Hematopoietic multipotent progenitor cell treated with erythropoietin and hydrocortisone succinate and interleukin-3 and kit ligand, for 6 days (in vitro differentiated cells): ENCODE data around the gene NTN4.

Source experiments
- DNase-seq: peaks from one replicate; pipeline ENCODE4 v3.0.0-alpha.2; 2015

The NTN4 gene

DNA sequence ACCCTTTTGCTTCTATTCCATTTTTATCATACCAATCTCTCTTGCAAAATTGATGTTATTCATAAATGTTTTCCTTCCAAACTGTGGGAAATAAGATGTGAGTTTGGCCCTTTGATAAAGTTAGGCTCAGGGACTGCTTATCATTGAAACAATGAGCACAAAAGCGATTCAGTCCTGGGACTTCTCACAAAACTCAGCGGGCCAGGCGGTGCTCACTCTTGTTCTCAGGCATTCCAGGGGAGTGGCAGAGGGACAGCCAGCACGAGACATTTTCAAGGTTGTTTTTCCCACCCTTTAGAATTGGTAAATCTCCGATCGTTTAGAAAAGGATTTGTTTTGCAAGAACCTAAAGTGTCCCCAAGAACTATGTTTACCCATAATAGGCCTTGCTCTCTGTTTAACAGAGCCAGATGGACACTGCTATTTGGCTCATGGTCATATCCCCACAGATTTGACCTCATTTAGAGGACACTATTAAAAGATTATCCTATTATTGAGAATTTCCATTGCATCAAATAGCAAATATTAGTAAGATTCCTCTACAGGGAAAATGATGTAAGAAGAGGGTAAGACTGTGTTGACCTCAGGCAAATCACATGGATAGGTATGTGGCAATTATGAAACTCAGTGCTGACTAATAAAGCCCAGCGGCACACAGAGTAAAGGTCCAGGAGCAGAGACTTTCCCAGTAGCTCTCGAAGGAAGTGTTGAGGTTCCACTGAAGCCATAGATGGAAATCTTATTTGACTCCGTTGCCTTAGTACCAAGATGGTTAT lies 136.6 kb downstream of the NTN4 start:
- no peak for DNase-seq

DNA sequence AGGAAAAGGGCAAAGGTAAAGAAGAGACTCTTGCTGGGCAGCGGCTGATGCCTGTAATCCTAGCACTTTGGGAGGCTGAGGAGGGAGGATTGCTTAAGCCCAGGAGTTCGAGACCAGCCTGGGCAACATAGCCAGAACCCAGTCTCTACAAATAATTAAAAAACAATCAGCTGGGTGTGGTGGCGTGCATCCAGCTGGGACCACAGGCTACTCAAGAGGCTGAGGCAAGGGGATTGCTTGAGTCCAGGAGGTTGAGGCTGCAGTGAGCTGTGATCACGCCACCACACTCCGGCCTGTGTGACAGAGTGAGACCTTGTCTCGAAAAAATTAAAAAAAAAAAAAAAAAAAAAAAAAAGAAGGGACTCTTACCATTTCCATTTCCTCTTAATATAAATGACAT lies 138.9 kb downstream of the NTN4 start:
- no peak for DNase-seq

DNA sequence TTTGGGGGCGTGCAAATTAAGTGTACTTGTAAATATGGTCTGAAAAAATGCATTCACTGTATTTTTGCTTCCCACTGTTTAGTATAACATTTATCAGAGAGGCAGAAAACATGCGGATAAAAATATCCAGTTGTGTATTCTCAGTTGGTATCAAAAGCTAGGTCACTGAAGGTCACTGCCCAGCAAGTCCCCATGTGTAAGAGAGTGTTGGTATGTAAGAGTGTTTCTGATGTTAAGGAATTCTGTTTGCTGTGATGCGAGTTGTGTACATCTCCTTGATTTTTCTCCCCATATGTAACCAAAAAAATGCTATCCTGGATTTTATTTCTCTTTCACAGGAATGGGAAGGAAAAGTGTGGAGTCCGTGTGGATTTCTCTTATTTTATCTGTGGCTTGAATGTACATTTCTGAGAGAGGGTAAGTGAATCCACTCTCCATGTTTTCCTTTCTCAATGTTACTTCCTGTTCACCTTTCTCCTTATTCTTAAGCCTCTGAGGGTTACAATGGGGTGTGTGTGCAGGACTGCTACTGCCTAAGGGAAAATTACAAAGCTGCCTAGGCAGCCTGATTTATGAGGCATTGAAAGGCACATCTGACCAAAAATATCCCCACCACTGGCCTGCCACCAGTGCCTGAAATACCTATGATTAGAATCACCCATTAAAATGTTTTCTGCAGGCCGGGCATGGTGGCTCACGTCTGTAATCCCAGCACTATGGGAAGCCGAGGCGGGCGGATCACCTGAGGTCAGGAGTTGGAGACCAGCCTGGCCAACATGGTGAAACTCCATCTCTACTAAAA lies 141.4 kb downstream of the NTN4 start:
- no peak for DNase-seq

DNA sequence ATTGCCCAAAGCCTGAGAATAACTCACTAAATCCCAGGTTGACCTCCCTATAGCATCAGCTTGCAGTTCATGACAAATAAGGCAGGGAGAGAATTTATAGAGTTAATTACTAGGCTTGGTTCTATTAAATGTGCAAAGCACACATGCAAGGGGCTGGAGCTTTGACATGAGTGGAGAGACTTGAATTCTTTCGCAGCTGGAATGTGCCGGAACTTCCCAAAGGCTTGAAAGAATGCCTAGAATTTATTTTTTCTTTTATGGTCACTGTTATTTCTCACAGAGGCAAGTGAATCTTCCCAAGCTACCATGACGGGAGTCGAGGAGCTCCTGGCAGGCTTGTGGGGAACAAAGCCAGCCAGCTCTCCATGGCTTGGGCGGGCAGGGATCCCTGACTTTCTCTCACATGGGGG lies 143.8 kb downstream of the NTN4 start:
- DNase-seq: no peak

DNA sequence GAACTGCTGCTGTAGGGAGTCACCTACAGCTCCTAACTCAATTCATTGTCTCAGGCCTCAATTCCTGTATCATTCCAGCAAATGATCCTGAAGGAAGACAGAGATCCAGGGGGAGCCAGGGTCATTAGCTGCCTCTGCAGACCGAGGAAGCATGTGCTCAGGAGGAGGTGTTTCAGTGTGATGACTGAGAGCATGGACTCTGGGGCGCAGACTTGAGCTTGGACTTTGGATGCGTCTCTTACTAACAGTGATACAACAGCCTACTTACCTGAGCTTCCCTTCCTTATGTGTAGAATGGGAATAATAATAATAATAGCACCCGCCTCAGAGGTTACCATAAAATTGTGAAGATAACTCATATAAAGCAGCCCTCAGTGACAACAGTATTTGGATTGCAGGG lies 147.3 kb downstream of the NTN4 start:
- DNase-seq: no peak

DNA sequence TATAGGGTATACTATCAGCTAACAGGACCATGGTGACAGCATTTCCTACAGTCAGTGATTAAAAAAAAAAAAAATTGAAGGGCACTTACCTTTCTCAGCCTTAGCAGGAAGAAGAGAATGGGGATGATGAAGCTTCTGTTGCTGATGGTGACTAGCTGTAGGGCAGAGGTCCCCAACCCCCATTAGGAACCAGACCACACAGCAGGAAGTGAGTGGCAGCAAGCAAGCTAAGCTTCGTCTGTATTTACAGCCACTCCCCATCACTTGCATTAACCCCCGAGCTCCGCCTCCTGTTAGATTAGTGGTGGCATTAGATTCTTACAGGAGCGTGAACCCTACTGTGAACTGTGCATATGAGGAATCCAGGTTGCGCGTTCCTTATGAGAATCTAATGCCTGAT lies 148.0 kb downstream of the NTN4 start:
- no peak for DNase-seq

DNA sequence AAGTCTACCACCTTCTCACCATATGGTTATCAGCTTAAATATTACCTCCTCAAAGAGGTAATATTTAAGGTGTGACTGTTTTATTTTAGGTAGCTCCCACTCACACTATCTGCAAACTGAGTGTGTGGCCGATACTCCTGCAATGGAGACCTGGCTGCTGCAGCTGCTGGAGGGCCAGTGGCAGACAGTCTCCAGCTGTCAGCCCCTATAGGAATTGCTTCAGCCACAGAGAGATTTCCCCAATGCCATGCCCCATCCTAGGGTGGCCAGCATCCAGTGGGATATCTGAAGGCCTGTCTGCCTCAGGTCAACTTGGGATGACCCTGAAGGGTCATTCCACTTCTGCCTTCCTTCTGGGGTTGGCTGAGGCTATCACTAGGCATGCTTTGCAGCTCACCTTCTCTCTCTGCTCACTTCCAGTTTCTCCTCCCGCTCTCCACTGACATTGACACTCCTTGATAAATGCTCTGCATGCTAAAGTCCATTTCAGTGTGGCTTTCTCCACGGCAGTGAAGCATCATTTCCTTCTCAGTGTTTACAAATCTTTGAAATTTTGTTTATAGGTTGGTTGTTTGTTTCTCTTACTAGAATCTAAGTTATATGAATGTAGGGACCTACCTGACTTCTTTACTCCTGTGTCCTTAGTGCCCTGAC lies 149.1 kb downstream of the NTN4 start:
- no peak for DNase-seq

DNA sequence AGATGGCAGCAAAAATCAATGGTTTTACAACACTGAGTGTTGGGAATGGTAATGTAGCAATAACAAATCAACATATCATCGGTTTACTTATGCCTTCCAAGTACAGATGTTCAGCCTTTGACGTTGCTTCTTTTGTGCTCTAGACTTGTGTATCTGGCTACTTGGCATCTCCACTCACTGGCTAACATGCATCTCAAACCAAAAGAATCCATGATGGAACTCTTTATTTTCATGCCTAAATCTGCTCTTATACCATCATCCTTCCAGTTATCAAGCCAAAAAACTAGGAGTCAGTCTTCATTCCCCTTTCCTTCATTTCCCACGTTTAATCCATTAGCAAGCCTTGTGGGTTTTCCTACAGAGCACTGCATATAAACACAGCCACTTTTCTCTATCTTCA lies 150.0 kb downstream of the NTN4 start:
- DNase-seq: no peak

DNA sequence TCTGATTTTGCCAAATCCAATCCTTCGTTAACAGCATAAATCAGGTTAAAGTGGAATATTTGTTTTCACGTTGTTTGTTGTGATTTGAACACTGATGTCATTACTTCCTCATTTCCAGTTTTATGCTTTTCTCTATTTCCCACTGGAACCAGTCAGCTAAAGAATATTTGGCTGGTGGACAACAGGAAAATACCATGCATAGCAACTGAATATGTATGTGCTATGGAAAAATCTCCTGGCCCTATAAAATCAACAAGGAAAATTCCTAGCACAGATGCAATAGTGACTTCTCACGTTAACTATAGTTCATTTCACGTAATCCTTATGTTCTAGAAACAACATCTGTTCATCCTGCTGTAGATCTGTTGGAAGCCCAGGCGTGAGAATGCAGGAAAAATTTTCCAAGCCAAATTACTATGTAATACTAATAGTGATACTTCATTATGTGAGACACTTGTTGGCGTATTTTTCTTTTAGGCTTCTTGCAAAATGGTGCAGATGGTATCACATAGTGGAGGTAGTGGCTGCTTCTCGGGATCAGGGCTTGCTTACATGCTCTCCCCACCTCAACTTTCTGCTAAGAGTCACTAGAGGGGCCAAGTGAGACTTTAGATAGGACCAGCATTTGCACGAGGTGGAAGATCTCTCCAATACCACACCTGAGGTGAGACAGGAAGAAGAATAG lies 153.0 kb downstream of the NTN4 start:
- no peak for DNase-seq

DNA sequence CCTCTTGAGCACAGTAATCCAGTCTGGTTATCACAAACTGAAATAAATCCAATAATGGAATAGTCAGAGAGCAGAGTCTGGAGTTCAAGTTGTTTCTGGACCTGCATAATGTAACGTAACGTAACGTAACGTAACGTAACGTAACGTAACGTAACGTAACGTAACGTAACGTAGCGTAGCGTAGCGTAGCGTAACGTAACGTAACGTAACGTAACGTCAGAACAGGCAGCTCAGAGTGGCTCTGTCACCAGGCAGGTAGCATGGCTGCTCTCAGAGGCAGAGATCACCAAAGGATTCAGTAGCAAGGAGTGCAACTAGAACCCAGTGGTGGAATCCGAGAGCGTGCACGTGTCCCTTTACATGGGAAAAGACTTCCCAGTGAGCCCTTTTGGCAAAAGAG lies 153.6 kb downstream of the NTN4 start:
- no peak for DNase-seq

DNA sequence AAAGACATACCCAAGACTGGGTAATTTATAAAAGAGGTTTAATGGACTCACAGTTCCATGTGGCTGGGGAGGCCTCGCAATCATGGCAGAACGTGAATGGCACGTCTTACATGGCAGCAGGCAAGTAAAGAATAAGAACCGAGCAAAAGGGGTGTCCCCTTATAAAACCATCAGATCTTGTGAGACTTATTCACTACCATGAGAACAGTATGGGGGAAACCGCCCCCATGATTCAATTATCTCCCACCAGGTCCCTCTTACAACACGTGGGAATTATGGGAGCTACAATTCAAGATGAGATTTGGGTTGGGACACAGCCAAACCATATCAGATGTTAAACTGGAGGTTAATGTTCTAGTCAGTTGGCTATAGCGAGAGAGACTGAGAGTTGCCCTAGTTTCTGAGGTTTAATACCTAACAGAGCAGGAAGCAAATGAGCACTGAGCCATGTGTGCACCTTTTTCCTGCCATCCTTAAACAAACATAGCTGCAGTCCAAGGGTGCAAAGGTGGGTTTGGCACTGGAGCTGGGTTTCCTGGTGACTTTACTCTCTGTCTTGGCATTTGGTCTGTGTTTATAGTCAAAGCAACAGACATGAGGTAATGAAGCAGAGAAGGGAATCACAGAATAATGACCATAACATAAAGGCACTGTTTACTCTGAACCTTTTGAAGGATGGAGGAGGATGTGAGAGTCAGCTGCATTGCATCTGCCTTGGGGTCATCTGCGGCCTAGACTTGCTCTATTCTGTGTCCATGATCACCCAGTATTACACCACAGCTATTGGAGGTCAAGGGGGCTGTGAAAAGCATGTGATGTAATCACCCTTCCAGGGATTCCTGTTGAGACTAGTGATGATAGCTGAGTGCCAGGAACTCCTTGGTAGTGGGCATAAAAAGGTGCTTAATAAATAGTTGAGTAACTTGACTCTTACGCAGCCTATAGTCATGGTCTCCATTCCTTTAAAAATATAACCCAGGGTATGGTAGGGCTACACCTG lies 155.6 kb downstream of the NTN4 start:
- no peak for DNase-seq

DNA sequence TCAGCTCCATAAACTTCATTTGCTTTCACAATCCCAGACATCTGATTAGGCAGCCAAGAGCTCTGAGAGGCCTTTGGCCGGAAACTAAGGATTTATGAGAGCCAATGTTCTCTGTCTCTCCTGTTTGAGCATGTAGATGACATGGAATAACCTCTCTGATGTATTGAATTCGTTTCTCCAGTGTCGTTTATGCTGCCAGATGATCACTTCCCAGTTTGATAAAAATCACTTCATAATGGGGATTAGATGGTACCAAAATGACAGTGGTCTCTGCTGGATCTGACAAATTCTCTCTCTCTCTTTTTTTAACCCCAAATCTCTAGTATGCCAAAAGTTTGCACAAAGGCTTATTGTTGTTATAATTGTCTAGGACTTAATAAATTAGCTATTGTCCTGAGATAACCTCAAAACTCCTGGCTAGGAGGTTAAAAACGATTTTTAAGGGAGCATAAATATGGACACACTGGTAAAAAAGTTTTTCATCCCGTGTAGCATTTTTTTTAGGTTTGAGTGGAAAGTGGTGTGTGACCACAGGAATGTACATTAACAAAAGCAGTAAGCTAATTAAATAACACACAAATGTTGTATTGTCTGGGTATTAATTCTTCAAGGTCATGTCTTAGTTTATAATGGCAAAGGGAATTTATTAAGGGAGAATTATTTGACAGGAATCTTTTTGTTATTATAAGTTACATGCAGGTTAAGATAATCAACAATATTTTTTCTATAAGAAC lies 156.7 kb downstream of the NTN4 start:
- no peak for DNase-seq

DNA sequence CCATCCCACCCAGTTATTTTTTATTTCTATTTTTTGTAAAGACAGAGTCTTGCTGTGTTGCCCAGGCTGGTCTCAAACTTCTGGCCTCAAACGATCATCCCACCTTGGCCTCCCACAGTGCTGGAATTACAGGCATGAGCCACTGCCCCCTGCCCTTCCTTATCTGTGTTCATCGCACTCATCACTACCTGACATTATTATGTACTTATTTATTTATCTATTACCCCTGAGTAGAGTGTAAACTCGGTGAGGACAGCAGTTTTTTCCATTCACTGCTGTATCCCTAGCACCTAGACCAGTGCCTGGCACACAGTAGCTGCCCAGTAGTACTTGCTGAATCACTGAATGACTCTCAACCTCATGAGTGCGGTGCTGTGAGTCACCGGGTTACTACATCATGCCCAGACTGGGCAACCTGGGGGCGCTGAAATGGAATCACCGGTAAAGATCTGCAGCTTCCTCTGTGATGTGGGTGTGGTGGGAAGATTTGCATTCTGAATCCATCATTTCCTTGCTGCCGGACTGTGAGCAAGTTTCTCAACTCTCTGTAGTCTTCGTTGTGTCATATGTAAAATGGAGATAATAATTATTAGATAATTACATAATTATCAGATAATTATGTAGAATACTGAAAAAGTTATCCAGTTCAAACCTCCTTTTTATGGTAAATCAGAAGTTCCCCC lies 157.4 kb downstream of the NTN4 start:
- no peak for DNase-seq

DNA sequence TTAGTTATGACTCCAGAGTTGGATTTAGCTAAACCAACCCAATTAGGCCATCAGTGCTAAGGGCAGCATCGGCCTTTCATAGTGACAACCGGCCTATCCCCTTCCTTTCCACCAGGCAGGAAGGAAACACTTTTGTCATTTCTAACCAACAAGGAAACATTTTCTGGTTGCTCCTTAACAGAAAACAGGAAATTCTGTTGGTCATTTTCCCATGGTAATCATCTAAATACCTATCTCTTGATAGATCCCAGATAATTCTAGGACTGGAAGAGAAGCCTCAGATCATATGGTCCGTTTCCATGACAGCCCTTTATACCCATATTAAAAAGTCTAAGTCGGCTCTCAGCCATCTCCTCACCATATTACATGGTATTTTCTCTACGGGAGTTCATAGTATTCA lies 160.1 kb downstream of the NTN4 start:
- DNase-seq: no peak

DNA sequence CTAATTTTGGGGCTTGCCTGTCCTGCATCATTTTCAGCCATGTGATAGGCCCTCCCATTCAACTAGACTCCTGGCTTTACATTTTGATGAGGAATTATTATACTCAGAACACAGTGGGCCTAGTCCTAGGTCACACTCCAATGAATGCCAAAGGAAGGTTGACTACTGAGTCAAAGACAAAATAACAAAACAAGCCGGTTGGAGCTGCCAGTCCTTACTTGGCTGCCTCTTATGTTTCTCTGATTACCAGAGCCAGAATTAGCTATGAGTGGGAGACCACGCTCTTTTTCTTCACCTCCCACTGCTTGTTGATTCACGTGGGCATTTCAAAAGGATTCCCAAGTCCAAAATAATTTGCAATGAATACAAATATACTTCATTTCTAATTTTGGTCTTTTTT lies 161.2 kb downstream of the NTN4 start:
- no peak for DNase-seq

DNA sequence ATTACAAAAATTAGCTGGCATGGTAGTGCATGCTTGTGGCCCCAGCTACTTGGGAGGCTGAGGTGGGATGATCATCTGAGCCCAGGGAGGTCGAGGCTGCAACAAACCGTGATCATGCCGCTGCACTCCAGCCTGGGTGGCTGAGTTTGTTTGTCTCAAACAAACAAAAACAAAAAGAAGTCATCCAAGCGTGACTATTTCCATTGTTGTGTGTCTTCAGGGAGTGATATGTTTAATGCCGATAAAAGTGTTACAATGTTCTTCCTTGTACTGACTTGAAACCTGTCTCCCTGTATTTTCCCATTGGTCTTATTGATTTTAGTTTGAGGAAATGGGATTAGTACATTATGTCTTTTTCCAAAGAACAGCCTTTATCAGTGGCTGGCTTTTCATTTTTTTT lies 163.7 kb downstream of the NTN4 start:
- no peak for DNase-seq

DNA sequence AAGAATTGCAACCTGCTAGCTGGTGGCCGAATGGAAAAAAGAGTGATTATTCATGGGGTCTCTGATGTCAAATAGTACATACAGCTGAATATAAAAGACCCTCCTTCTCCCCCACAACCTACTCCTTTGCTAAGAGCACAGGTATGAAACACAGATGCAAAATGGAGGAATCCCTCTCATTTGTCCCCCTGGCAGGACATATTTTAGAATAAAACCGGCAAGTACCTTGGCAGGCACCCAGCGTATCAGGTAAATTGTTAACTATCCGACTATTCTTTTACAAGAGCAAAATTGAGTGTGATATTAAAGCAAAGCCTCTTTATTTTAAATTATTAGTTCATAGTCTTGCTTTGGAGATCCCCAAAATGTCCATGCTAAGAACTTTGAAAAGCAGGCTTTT lies 165.6 kb downstream of the NTN4 start:
- DNase-seq: no peak

DNA sequence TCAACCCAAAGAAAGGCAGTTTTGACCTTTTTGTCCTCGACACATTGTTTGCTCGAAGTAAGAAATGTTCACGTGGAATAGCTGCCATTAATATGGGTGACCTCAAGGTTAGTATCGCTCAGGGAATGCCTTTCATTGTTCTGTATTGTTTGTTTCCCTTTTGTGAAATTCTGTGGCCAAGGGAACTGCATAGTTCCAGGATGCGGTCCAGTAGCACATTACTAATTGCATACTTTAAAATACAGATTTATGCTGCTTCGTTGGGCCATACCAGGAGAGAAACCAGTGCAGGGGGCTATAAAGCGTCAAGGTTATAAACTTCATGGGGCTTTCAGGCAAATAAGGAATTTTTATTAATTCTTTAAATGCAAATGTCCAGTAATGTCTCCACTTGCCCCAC lies 166.0 kb downstream of the NTN4 start:
- DNase-seq: no peak

DNA sequence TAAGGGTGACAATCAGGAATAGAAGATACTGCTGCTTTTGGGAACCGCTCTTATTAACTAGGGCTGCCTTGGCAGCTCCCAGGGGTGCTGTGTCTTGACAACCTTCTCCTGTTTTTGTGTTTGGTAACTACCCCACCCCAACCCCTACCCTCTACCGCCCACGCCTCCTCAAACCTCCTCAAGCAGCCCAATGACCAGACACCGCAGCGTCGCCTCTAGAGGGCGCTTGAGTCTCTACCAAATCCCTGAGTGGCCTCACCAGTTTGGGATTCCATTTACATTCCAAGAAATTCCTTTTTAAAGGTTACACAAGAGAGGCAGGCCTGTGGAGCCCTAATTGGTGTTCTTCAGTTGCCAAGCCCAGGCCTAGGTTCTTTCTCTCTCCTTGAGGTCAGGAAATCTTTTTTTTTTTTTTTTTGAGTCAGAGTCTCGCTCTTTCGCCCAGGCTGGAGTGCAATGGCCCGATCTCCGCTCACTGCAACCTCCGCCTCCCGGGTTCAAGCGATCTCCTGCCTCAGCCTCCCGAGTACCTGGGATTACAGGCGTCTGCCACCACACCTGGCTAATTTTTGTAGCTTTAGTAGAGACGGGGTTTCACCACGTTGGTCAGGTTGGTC lies 166.9 kb downstream of the NTN4 start:
- DNase-seq: peak; percentile 70

DNA sequence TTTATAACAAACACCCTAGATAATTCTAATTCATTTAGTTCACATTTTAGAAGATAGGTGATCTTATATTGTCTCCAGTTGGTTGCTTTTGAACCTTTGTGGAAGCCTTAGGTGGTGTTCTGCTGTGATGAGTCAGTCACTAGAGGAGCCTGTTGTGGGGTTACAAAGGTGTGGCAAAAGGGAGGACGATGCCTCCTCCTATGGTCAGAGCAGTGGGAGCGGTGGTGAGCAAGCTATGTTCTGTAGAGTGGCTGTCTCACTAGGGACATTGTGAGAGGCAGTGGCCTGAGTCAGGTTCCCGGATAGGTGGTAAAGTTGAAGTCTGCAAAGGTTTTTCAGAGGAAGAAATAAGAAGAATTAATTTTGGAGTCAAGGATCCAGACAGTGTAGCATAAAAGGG lies 167.7 kb downstream of the NTN4 start:
- no peak for DNase-seq
